NB4 (cell line): ENCODE results near the gene NFIA.

Experiments used
- CTCF ChIP-seq: IDR thresholded peaks from one replicate; pipeline ENCODE4 v1.5.1; 2012; ENCODE audit warnings: low read depth, low read length
- MAX ChIP-seq: IDR thresholded peaks from 2 replicates; pipeline ENCODE4 v1.6.1; 2011; ENCODE audit warnings: low read depth, low read length

GRCh38 chr1:61084491-61085031 is 2.2 kb downstream of the NFIA start:
- TF ChIP-seq CTCF = no peak
- no peak for TF ChIP-seq MAX
